Endodermal cell (in vitro differentiated cells): Measurements from ENCODE around the gene ZNF775. TPM values are rescaled to one million over a fixed set of nuclear protein-coding genes. Genes with fewer than 3 reads are reported as not detected.
A peak's percentile ranks its signal among the peaks of the same experiment; 100 is the strongest.

Experiments used
- DNase-seq: peaks from one replicate; pipeline ENCODE4 v3.0.0-alpha.2; 2017
- H3K27ac ChIP-seq: 2 replicates; pipeline ENCODE4 v1.5.1; 2013; ENCODE audit warnings: mild to moderate bottlenecking, low read depth, low read length, moderate library complexity
- H3K27me3 ChIP-seq: 2 replicates; pipeline ENCODE4 v1.6.1; 2013; ENCODE audit warnings: mild to moderate bottlenecking, low read length, moderate library complexity; ENCODE audit not compliant: insufficient read depth, control insufficient read depth, poor library complexity, severe bottlenecking
- H3K36me3 ChIP-seq: 2 replicates; pipeline ENCODE4 v1.7.0; 2013; ENCODE audit warnings: mild to moderate bottlenecking, low read length, moderate library complexity; ENCODE audit not compliant: control insufficient read depth, insufficient read depth
- H3K4me1 ChIP-seq: one replicate; pipeline ENCODE4 v1.7.0; 2013; ENCODE audit warnings: low read length; ENCODE audit not compliant: control insufficient read depth, insufficient read depth
- H3K4me3 ChIP-seq: 2 replicates; pipeline ENCODE4 v1.5.1; 2013; ENCODE audit warnings: mild to moderate bottlenecking, low read length, moderate library complexity
- H3K9ac ChIP-seq: 2 replicates; pipeline ENCODE4 v1.6.1; 2013; ENCODE audit warnings: mild to moderate bottlenecking, low read length, moderate library complexity; ENCODE audit not compliant: poor library complexity, severe bottlenecking; ENCODE audit errors: extremely low read depth
- H3K9me3 ChIP-seq: 2 replicates; pipeline ENCODE4 v1.6.1; 2013; ENCODE audit warnings: mild to moderate bottlenecking, low read length, moderate library complexity; ENCODE audit not compliant: control insufficient read depth
- H3K27ac Mint-ChIP-seq: 2 replicates; pipeline ENCODE4 v1.8.0; 2020; ENCODE audit warnings: mixed read lengths
- H3K27me3 Mint-ChIP-seq: 2 replicates; pipeline ENCODE4 v1.8.0; 2021; ENCODE audit warnings: mild to moderate bottlenecking, mixed read lengths; ENCODE audit not compliant: insufficient read depth
- H3K36me3 Mint-ChIP-seq: 2 replicates; pipeline ENCODE4 v1.8.0; 2020; ENCODE audit warnings: low read depth, mixed read lengths
- H3K4me1 Mint-ChIP-seq: 2 replicates; pipeline ENCODE4 v1.8.0; 2020; ENCODE audit warnings: mixed read lengths
- H3K4me3 Mint-ChIP-seq: 2 replicates; pipeline ENCODE4 v1.8.0; 2020; ENCODE audit warnings: mild to moderate bottlenecking, moderate library complexity, mixed read lengths
- H3K9me3 Mint-ChIP-seq: 2 replicates; pipeline ENCODE4 v1.8.0; 2020; ENCODE audit warnings: mild to moderate bottlenecking, mixed read lengths
- WGBS, 2 experiments: methylation state at CpG; one replicate each; pipeline versions ENCODE4 v1.1.5 to v1.1.7; 2013; ENCODE audit warnings: missing lambda C conversion rate in 2 of 2, mixed read lengths in 1 of 2; ENCODE audit not compliant: insufficient coverage in 1 of 2, insufficient read length in 1 of 2; 5-methylcytosine and 5-hydroxymethylcytosine counted together
- total RNA-seq, 2 donors: library from RNA; stranded (reverse); fragmentation: NEBNext Ultra II Directional in 1 of 2; extraction: Animal tissue kit (Norgen Biotek cat#: 25700) in 1 of 2; gene quantifications; 2 replicates in 1 of 2; 3 replicates in 1 of 2; pipeline ENCODE4 v1.2.1, GENCODE V29; 2021
- TF ChIP-seq, protein P1 (sequence below): fragments of 200-600 bp; sonication (generic); conservative IDR thresholded peaks from 2 replicates; pipeline ENCODE4 v1.5.0; 2021; ENCODE audit warnings: antibody characterized with exemption, mild to moderate bottlenecking

The ZNF775 gene
- total RNA-seq, 2 donors from 2014 or later = 10.0 to 11.3 TPM

DNA sequence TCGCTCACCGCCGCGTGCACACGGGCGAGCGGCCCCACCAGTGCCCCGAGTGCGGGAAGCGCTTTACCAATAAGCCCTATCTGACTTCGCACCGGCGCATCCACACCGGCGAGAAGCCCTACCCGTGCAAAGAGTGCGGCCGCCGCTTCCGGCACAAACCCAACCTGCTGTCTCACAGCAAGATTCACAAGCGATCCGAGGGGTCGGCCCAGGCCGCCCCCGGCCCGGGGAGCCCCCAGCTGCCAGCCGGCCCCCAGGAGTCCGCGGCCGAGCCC, 7.2 kb upstream of the ZNF775 start:
- Histone ChIP-seq H3K27ac (no peak overlapping the region), H3K4me1 (peaks cover 26% of the 10 kb centered on the region), H3K36me3 (peaks cover 37% of the 10 kb centered on the region), H3K9ac (no peak overlapping the region), H3K9me3 (no peaks in the 10 kb centered on the region), H3K4me3 (no peak overlapping the region), H3K27me3 (no peaks in the 10 kb centered on the region)
- TF ChIP-seq, protein P1, sequence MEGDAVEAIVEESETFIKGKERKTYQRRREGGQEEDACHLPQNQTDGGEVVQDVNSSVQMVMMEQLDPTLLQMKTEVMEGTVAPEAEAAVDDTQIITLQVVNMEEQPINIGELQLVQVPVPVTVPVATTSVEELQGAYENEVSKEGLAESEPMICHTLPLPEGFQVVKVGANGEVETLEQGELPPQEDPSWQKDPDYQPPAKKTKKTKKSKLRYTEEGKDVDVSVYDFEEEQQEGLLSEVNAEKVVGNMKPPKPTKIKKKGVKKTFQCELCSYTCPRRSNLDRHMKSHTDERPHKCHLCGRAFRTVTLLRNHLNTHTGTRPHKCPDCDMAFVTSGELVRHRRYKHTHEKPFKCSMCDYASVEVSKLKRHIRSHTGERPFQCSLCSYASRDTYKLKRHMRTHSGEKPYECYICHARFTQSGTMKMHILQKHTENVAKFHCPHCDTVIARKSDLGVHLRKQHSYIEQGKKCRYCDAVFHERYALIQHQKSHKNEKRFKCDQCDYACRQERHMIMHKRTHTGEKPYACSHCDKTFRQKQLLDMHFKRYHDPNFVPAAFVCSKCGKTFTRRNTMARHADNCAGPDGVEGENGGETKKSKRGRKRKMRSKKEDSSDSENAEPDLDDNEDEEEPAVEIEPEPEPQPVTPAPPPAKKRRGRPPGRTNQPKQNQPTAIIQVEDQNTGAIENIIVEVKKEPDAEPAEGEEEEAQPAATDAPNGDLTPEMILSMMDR = no peak
- Mint-ChIP-seq H3K27me3 (no peaks in the 10 kb centered on the region), H3K9me3 (no peaks in the 10 kb centered on the region), H3K4me1 (peaks cover 47% of the 10 kb centered on the region), H3K36me3 (peaks cover 36% of the 10 kb centered on the region), H3K27ac (no peak overlapping the region), H3K4me3 (no peak overlapping the region)
- WGBS, 2 experiments = 95 to 100% methylated on average over 9 to 30 of the region's 30 CpGs
- peak; percentile 44 for DNase-seq

DNA sequence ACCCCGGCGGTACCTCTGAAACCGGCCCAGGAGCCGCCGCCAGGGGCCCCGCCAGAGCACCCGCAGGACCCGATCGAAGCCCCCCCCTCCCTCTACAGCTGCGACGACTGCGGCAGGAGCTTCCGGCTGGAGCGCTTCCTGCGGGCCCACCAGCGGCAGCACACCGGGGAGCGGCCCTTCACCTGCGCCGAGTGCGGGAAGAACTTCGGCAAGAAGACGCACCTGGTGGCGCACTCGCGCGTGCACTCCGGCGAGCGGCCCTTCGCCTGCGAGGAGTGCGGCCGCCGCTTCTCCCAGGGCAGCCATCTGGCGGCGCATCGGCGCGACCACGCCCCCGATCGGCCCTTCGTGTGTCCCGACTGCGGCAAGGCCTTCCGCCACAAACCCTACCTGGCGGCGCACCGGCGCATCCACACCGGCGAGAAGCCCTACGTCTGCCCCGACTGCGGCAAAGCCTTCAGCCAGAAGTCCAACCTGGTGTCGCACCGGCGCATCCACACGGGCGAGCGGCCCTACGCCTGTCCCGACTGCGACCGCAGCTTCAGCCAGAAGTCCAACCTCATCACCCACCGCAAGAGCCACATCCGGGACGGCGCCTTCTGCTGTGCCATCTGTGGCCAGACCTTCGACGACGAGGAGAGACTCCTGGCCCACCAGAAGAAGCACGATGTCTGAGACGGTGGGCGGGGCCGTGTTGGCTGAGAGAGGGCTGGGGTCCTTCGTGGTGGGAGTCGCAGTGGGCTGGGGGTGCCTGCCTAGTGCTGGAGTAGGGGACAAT, 6.7 kb upstream of the ZNF775 start:
- no peak overlapping the region for H3K4me3 ChIP-seq
- Mint-ChIP-seq H3K36me3 (peaks cover 36% of the 10 kb centered on the region), H3K27ac (peak overlapping the region; percentile 72), H3K4me3 (no peak overlapping the region), H3K27me3 (no peaks in the 10 kb centered on the region), H3K4me1 (peaks cover 53% of the 10 kb centered on the region), H3K9me3 (no peaks in the 10 kb centered on the region)
- peaks cover 26% of the 10 kb centered on the region for H3K4me1 ChIP-seq
- H3K36me3 ChIP-seq = peaks cover 37% of the 10 kb centered on the region
- TF ChIP-seq, protein P1 = no peak
- no peak overlapping the region for H3K9ac ChIP-seq
- H3K9me3 ChIP-seq = no peaks in the 10 kb centered on the region
- DNase-seq = peak; percentile 56
- H3K27me3 ChIP-seq = no peaks in the 10 kb centered on the region
- H3K27ac ChIP-seq = no peak overlapping the region
- WGBS, 2 experiments = 96% methylated on average over 63 to 79 of the region's 79 CpGs

DNA sequence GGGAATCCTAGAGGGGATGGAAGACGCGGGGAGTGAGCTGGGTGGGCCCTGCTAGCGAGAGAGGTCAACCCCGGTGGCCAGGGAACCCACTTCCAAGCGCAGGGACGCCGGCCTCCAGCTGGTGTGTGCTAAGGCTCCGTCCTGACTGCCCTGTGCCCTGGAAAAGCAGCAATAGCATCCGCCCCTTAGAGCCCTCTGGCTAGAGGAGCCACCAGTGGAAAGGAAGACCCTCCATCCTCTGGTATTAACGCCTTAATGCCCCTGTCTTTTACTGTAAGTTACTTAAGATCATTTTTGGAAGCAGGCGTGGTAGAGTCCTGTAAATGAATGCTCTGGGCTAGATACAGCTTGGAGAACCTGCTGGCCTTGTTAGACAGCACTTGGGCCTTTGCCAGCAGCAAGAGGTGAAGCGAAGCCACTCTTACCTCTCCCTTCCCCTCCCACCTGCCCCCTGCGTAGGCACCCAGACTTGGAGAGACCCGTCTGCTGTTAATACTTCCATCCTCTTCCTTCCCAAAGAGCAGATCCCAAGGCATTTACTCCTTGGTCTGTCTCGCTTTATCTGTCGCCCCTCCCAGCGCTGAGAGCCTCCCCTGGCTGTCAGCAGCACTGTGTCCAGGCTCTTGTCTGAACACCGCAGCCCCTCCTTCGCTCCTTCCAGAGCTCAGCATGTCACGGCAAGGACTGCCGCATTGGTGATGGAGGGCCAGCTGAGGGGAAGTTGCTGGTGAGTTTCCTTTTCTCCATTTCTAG, 5.9 kb upstream of the ZNF775 start:
- Mint-ChIP-seq H3K27ac (peak overlapping the region; percentile 72), H3K27me3 (no peaks in the 10 kb centered on the region), H3K9me3 (no peaks in the 10 kb centered on the region), H3K36me3 (peaks cover 36% of the 10 kb centered on the region), H3K4me1 (peaks cover 59% of the 10 kb centered on the region), H3K4me3 (no peak overlapping the region)
- no peaks in the 10 kb centered on the region for H3K27me3 ChIP-seq
- TF ChIP-seq, protein P1 = no peak
- no peak overlapping the region for H3K9ac ChIP-seq
- peaks cover 37% of the 10 kb centered on the region for H3K36me3 ChIP-seq
- H3K9me3 ChIP-seq = no peaks in the 10 kb centered on the region
- no peak overlapping the region for H3K27ac ChIP-seq
- WGBS, 2 experiments = 90 to 92% methylated on average over 15 to 21 of the region's 21 CpGs
- peak; percentile 49 for DNase-seq
- H3K4me1 ChIP-seq = peaks cover 26% of the 10 kb centered on the region
- no peak overlapping the region for H3K4me3 ChIP-seq
